GM10266 (cell line): ENCODE data around the gene CLSTN2.

Experiments used
- DNase-seq: peaks from one replicate; pipeline ENCODE4 v3.0.0; 2012; ENCODE audit errors: extremely low spot score
- CTCF ChIP-seq: IDR thresholded peaks from 2 replicates; pipeline ENCODE4 v1.5.1; 2012; ENCODE audit warnings: mild to moderate bottlenecking, low read depth; ENCODE audit not compliant: control insufficient read depth, insufficient read depth; ENCODE audit errors: missing control alignments

The CLSTN2 gene

GRCh38 chr3:140243575-140243974, 308.6 kb downstream of the CLSTN2 start:
- no peak for DNase-seq

GRCh38 chr3:140244893-140245292, 309.9 kb downstream of the CLSTN2 start:
- no peak for DNase-seq
- TF ChIP-seq CTCF, result no peak

More at GRCh38 chr3:140243575-140243974, 308.6 kb downstream of the CLSTN2 start:
- no peak for TF ChIP-seq CTCF

- no peak for DNase-seq
- TF ChIP-seq CTCF, result no peak
These were observed 311.6 kb downstream of the CLSTN2 start for GRCh38 chr3:140246578-140246977.

- no peak for DNase-seq
- TF ChIP-seq CTCF, result no peak
These were observed 312.8 kb downstream of the CLSTN2 start for GRCh38 chr3:140247775-140248174.

- TF ChIP-seq CTCF, result no peak
- DNase-seq, result no peak
These were observed 314.2 kb downstream of the CLSTN2 start for GRCh38 chr3:140249188-140249587.

GRCh38 chr3:140250010-140250855, 315.2 kb downstream of the CLSTN2 start:
- TF ChIP-seq CTCF, result no peak
- no peak for DNase-seq

- TF ChIP-seq CTCF, result no peak
- no peak for DNase-seq
These were observed 316.0 kb downstream of the CLSTN2 start for GRCh38 chr3:140250945-140251344.
